ENCODE results near the gene CENPA. TPM values are rescaled to one million over a fixed set of nuclear protein-coding genes. Genes with fewer than 3 reads are reported as not detected.
"Not testable (repeated sequence)": the region's sequence is repeated elsewhere in the genome, so short reads cannot be mapped to it uniquely, and the experiment has no call there.

The CENPA gene
- total RNA-seq, 2 donors from 2014 or later = 1.5 to 6.5 TPM

DNA sequence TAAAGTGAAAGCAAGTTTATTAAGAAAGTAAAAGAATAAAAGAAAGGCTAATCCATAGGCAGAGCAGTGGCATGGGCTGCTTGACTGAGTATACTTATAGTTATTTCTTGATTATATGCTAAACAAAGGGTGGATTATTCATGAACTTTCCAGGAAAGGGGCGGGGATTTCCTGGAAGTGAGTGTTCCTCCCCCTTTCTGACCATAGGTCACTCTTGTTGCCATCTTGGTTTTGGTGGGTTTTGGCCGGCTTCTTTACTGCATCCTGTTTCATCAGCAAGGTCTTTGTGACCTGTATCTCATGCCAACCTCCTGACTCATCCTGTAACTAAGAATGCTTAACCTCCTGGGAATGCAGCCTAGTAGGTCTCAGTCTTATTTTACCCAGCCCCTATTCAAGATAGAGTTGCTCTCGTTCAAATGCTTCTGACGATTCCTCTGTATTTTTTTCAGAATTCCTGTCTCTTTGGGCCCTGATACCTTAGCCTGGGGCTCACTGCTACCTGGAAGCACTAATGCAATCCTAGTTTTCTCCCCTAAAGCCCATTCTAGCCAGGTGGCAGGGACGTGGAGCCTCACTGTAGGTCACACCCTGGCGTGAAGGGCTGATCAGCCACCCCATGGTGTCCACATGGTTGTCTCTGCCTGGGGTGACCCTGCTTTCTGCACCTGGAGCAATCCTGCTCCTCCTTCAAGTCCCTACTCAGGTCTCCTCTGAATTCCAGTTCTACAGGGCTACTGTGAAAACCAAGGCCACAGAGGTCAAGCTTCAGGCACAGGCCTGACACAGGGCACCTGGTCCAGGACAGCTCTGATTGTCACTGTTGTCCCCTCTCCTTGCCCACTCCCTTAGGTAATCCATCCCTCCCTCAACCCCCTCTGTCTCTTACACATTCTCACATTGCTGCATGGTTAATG is 27.7 kb upstream of the CENPA start:
- DNase-seq (no peak), ATAC-seq (peak; percentile 31)
- intact Hi-C loops (cut with DNase I, micrococcal nuclease) = no loop called here

DNA sequence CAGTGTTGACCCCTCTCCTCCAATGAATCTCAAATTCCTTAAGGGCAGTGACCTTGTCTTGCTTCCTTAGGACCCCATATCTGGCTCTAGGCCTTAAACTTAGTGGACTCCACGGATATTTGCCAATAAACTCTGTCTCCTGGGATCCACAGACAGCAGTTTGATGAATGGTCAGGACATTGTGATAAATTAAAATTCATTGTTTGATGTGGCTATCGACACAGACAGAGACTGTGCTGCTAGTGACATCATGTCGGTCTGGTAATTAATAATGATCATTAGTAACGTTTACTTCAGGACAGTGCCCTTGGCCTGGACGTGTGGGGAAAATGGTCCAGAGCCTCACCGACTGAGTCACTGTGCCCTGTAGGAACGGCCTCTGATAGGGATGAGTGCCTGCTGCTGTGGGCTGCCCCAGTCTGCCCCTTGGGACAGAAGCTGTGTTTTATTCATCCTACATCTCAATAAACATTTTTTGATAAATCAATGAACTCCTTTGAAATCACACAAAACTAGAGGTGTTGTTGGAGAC is 27.0 kb upstream of the CENPA start:
- DNase-seq (no peak), ATAC-seq (no peak)
- intact Hi-C loops (cut with DNase I, micrococcal nuclease) = no loop called here

- DNase-seq (no peak), ATAC-seq (no peak)
- intact Hi-C loops (cut with DNase I, micrococcal nuclease) = no loop called here
These were observed 26.0 kb upstream of the CENPA start for GRCh38 chr2:26759845-26760244.

GRCh38 chr2:26760991-26761390 is 24.9 kb upstream of the CENPA start:
- intact Hi-C loops (cut with DNase I, micrococcal nuclease); ATAC-seq; DNase-seq: not testable (repeated sequence)

DNA sequence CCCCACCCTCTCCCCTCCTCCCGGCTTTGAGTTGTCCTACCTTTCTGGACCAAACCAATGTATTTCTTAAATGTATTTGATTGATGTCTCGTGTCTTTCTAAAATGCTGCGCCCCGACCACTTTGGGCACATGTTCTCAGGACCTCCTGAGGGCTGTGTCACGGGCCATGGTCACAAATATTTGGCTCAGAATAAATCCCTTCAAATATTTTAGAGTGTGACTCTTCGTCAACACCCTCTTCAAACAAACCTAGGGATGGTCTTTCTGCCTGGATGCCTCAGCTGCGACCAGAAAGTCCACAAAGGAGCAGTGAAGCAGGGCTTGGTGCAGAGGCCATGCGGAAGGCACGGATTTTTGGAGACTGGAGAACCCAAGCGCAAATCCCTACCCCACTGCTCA is 22.8 kb upstream of the CENPA start:
- intact Hi-C loops (cut with DNase I, micrococcal nuclease) = no loop called here
- DNase-seq (no peak), ATAC-seq (no peak)

- ATAC-seq (peak; percentile 98), DNase-seq (peak; percentile 72 to 88)
- intact Hi-C loops (cut with DNase I, micrococcal nuclease) = no loop called here
These were observed 21.6 kb upstream of the CENPA start, which contains the start of gene SLC35F6 for GRCh38 chr2:26764078-26764887. Gene SLC35F6, plus strand, starts transcription at chr2:26764284. Its CDS starts 66 bp downstream, at chr2:26764350.

GRCh38 chr2:26764906-26765305 is 20.9 kb upstream of the CENPA start:
- DNase-seq = no peak
- ATAC-seq = peak; percentile 28

GRCh38 chr2:26765475-26766200 is 20.2 kb upstream of the CENPA start:
- ATAC-seq (no peak), DNase-seq (no peak)
- intact Hi-C loops (cut with DNase I, micrococcal nuclease) = no loop called here

More at GRCh38 chr2:26764906-26765305, 20.9 kb upstream of the CENPA start:
- intact Hi-C loops (cut with DNase I, micrococcal nuclease) = no loop called here

DNA sequence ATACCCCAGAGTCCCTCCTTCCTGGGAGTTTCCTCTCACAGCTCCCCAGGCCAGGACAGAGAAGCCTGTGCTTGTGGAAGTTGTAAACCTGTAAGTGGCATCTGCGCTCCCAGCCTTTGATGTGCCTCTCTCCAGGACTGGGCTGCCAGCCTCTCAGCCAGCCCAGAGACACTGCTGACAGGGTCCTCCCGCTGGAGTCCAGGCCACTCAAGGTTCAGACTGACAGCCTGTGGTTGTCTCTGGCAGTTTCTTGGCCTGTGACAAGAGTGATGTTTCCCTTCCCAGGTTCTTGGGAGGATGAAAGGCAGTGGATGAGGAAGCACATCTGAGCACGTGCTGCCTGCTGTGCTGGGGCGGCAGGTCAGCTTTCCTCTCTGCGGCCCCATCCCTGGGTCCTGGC is 18.7 kb upstream of the CENPA start:
- DNase-seq (no peak), ATAC-seq (no peak)
- intact Hi-C loops (cut with DNase I, micrococcal nuclease) = no loop called here

- no peak for DNase-seq
- intact Hi-C loops (cut with DNase I, micrococcal nuclease) = no loop called here
- no peak for ATAC-seq
These were observed 17.9 kb upstream of the CENPA start for GRCh38 chr2:26767894-26768487.

GRCh38 chr2:26768759-26769088 is 17.1 kb upstream of the CENPA start:
- intact Hi-C loops (cut with DNase I, micrococcal nuclease) = no loop called here
- DNase-seq = no peak
- no peak for ATAC-seq

- intact Hi-C loops (cut with DNase I, micrococcal nuclease) = no loop called here
- ATAC-seq (no peak), DNase-seq (peak; percentile 55 to 78)
These were observed 16.6 kb upstream of the CENPA start for GRCh38 chr2:26769089-26769761.

DNA sequence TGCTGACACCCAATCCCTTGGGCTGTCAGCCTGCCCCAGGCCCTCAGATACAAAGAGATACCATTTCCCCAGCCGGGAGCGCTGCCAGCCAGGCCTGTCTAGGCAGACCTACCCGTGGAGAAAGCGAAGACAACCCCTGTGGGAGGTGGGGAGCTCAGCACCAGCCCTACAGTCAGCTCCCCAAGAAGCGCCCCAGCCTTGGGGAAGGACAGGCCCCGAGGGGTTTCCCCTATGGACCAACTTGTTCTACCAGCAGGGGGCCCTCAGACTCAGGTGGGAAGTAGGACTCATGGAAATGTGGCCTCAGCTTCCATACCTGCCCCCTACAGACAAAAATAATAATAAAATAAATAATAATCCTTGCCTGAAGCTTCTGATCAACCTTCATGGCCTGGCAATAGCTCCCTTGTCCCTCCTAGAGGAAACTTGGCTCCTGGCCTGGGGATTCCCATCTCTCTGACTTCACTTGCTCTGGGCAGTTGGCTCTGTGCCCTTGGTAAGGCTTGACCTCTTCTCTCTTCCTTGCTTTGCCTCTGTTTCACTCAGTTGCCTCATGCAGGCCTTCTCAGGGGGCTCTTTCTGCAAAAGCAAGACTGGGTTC is 14.8 kb upstream of the CENPA start:
- DNase-seq = peak; percentile 58 to 75
- intact Hi-C loops (cut with DNase I, micrococcal nuclease) = no loop called here
- ATAC-seq = no peak

DNA sequence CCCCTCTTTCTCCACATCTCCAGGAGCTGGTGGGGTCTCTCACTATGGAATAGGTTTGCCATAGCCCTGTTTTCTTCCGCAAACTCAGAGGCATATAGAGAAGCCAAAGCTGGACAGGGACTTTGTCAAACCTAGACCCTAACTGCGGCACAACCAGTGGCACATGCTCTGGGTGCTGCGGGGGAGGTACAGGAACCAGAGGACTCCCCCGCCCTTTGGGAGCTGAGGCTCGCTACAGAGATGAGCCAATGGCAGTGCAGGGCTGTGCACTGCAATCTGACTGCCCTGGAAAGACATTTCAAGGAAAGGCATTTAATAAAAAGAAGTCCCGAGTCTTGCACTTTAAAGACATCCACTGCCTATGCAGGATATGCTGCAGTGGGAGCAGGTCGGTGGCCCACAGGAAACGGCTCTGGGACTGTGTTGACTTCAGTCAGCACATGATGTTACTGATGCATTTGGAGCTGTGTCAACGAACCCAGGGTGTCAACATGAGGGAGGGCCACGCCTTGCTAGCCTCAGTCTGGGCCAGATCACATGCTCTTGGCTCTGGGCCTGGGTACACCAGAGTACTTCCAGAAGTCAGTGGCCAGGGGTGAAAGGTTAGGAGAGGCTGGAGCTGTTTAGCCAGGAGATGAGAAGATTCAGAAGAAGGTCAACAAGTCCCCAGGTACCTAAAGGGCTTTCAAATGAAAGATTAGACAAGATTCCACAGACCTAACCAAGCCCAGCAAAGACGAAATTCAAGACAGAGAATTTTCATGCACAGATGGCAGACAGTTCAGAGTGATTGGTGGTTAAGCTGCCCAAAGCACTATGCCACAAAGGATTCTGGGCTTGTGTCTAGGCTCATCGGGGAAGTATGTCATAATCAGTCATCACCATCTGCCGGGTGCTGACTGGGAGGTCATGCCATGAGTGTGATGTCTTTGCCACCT is 13.5 kb upstream of the CENPA start:
- intact Hi-C loops (cut with DNase I, micrococcal nuclease) = no loop called here
- DNase-seq = peak; percentile 90 to 96
- peak; percentile 95 for ATAC-seq

DNA sequence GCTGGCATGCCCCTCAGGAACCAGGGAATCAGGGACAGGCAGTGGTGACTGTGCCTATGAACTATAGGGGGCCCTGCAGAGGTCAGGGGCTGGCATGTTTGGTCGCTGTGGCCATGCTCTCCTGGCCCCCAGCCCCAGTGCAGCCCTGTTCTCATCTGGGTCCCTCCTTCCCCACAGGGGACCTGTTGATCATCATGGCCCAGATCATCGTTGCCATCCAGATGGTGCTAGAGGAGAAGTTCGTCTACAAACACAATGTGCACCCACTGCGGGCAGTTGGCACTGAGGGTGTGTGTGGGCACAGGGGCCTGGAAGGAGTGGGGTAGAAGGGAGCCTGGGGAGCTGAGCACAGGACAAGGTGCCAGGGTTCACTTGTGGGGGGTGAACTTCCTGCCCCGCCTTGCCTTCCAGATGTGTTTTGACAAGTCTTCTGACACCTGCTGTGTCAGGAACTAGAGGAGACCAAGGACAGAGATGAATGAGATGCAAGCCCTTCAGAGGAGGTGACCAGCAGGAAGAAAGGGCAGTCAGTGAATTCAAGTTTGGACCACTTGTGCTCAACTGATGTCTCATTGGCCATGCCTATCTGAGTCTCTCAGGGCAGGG is 9.6 kb upstream of the CENPA start:
- ATAC-seq (no peak), DNase-seq (no peak)
- intact Hi-C loops (cut with DNase I, micrococcal nuclease) = no loop called here

DNA sequence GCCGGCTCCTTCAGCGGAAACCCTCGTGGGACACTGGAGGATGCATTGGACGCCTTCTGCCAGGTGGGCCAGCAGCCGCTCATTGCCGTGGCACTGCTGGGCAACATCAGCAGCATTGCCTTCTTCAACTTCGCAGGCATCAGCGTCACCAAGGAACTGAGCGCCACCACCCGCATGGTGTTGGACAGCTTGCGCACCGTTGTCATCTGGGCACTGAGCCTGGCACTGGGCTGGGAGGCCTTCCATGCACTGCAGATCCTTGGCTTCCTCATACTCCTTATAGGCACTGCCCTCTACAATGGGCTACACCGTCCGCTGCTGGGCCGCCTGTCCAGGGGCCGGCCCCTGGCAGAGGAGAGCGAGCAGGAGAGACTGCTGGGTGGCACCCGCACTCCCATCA is 7.8 kb upstream of the CENPA start:
- intact Hi-C loops (cut with DNase I, micrococcal nuclease) = no loop called here
- DNase-seq (no peak), ATAC-seq (no peak)

Measured in left colon (tissue), 2 donors.